NB4 (cell line): ENCODE results near the gene SUFU.

Experiments
- DNase-seq: peaks from one replicate; pipeline ENCODE4 v3.0.0; 2010; ENCODE audit warnings: low read depth
- H3K4me3 ChIP-seq: one replicate; pipeline ENCODE4 v1.5.1; 2011; ENCODE audit warnings: mild to moderate bottlenecking, low read depth, low read length, moderate library complexity
- CTCF ChIP-seq: IDR thresholded peaks from one replicate; pipeline ENCODE4 v1.5.1; 2012; ENCODE audit warnings: low read depth, low read length
- MAX ChIP-seq: IDR thresholded peaks from 2 replicates; pipeline ENCODE4 v1.6.1; 2011; ENCODE audit warnings: low read depth, low read length
- MYC ChIP-seq: IDR thresholded peaks from 2 replicates; pipeline ENCODE4 v1.6.1; 2011; ENCODE audit warnings: low read depth, low read length
- POLR2A ChIP-seq: IDR thresholded peaks from 2 replicates; pipeline ENCODE4 v1.6.1; 2011; ENCODE audit warnings: mild to moderate bottlenecking; ENCODE audit not compliant: insufficient read length; ENCODE audit errors: extremely low read depth

Gene SUFU

GRCh38 chr10:102546606-102547320, 43.0 kb downstream of the SUFU start:
- no peak overlapping the region for H3K4me3 ChIP-seq
- TF ChIP-seq MAX (no peak), CTCF (no peak), MYC (no peak), POLR2A (no peak)
- peak; percentile 52 for DNase-seq

GRCh38 chr10:102549549-102549948, 45.8 kb downstream of the SUFU start:
- H3K4me3 ChIP-seq, result no peak overlapping the region
- no peak for DNase-seq
- TF ChIP-seq MAX (no peak), MYC (no peak), POLR2A (no peak)

GRCh38 chr10:102550636-102551210, 47.0 kb downstream of the SUFU start:
- no peak for DNase-seq

GRCh38 chr10:102552533-102552932, 48.8 kb downstream of the SUFU start:
- no peak for DNase-seq
- no peak for TF ChIP-seq POLR2A
- TF ChIP-seq MYC, result no peak
- TF ChIP-seq MAX, result no peak
- H3K4me3 ChIP-seq, result no peak overlapping the region

More at GRCh38 chr10:102550636-102551210, 47.0 kb downstream of the SUFU start:
- no peak overlapping the region for H3K4me3 ChIP-seq
- TF ChIP-seq POLR2A (no peak), MYC (no peak), CTCF (no peak), MAX (no peak)

GRCh38 chr10:102553771-102554170, 50.0 kb downstream of the SUFU start:
- no peak for DNase-seq
- TF ChIP-seq POLR2A (no peak), MAX (no peak), CTCF (no peak), MYC (no peak)
- no peak overlapping the region for H3K4me3 ChIP-seq

- no peak overlapping the region for H3K4me3 ChIP-seq
- no peak for DNase-seq
- no peak for TF ChIP-seq POLR2A
- no peak for TF ChIP-seq MYC
- TF ChIP-seq MAX, result no peak
- no peak for TF ChIP-seq CTCF
Observed at GRCh38 chr10:102554531-102554930, 50.8 kb downstream of the SUFU start.
